HG02884 (cell line): ENCODE results near the gene MXD1.
"Not testable (repeated sequence)": the region's sequence is repeated elsewhere in the genome, so short reads cannot be mapped to it uniquely, and the experiment has no call there.

ENCODE experiments used
- ATAC-seq: cut with Tn5 transposase; IDR thresholded peaks from one replicate; pipeline ENCODE4 v1.9.1; 2021; ENCODE audit warnings: mild to moderate bottlenecking, moderate library complexity; ENCODE audit not compliant: unreplicated experiment

The MXD1 gene

GRCh38 chr2:69950671-69951070, 35.8 kb downstream of the MXD1 start:
- ATAC-seq: not testable (repeated sequence)

GRCh38 chr2:69952336-69953115, 37.6 kb downstream of the MXD1 start:
- ATAC-seq: no peak

- ATAC-seq: no peak
Measured at GRCh38 chr2:69954084-69954483, 39.2 kb downstream of the MXD1 start.

GRCh38 chr2:69955029-69955428, 40.1 kb downstream of the MXD1 start:
- ATAC-seq: no peak

GRCh38 chr2:69956475-69956979, 41.6 kb downstream of the MXD1 start:
- ATAC-seq: no peak

- no peak for ATAC-seq
Measured at GRCh38 chr2:69957965-69958364, 43.1 kb downstream of the MXD1 start.

DNA sequence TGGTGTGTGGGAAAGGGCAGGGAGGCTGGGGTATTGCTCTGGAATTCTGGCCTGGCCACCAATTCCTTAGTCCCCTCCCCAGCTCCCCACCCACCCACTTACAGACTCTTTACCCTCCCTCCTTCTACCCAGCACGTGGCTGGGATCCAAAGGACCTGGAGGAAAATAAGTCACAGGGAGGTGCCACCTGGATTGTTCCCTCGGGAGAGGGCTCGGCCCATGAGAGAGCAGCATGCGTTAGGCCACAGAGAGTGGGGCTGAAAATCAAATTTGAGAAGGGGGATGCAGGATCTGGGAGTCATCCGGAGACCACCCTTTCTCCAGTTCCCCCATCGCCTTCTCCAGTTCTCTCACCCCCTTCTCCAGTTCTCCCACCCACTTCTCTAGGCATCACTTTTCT, 43.6 kb downstream of the MXD1 start:
- no peak for ATAC-seq

GRCh38 chr2:69959425-69959824, 44.5 kb downstream of the MXD1 start:
- ATAC-seq: no peak

GRCh38 chr2:69960821-69961220, 45.9 kb downstream of the MXD1 start:
- no peak for ATAC-seq

DNA sequence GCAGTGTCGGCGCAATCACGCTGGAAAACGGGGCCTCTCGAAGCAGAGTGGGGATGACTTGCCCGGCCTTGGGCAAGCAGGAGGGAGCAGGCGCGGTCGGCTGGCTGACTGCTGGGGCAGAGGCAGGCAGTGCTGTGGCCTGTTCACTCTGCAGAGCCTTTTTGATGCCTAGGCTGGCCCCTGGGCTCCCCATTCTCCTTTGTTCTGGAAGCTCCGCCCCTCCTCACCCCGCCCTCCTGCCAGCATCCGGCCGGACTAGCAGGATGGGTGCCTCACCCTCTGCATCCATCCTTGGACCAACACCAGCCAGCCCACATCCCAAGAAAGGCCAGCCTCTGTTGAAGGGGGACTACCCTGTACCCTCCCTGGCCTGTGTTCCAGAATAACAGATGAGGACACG, 46.6 kb downstream of the MXD1 start, which contains the start of gene ASPRV1:
Gene ASPRV1, minus strand, starts transcription at position 136 of the 400 bp plus-strand sequence. CDS start 195 bp downstream, outside the sequence.
- ATAC-seq: no peak

DNA sequence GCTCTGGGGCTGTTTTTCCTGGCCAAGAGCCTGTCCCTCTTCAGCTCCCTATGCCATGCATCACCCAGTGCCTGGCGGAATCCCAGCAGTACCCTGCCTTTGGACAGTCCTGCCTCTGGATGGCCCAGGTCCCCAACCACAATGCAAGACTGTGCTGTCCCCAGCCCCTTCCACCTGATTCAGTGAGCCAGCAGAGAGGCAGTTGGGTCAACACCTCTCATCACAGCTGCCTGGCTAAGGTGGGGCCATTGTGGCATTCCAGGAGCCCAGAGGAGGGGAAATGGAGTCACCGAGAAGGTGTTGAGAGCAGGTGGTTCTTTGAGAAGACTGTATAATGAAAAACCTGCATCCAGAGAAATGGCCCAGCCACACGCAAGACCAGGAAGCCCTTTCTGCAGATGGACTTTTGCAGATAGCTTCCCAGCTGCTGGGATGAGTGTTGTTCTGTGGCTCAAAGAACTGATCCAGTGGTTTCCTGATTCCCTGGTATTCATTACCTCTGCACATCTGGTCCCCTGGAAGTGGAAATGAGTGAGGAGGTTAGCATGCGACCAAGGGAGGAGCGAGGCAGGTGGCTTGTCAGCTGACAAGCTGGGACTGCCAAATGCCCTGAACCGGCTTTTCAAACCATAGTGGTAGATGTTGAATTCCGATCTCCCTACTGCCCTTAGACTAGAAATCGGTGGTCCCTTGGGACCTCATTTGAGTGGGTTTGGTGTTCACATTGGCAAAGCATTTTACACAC, 48.2 kb downstream of the MXD1 start:
- ATAC-seq: no peak

- no peak for ATAC-seq
Measured at GRCh38 chr2:69964353-69964841, 49.5 kb downstream of the MXD1 start.

DNA sequence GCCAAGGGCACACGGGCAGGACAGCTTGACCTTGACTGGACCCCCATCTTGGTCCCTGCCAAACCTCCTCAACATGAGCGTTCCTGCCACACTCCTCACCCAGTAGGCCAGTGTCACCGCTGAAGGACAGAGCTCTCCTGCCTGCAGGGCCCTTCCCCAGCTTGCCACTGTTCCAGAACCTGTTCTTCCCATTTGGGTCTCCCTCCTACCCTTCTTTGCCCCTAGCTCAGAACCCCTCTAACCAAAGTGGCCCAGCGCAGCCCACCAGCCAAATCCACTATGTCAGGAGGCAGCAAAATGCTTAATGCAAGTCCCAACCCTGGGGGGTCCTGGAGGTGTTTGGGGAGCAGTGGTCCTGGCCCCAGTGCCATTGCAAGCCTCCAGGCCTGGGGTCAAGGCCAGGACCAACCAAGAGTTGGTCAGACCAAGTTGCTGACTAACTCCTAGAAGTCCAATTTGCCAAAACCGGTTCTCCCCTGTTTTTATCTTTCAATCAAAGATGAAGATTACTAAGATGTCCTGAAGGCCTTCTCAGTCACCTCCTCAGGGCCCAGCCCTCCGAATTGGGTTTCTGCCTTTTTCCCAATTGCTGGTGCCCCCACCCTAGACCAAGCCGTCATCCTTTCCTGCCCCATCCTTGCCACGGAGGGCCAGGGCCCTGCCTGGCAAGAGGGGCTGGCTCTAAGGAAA, 51.0 kb downstream of the MXD1 start:
- ATAC-seq: no peak

DNA sequence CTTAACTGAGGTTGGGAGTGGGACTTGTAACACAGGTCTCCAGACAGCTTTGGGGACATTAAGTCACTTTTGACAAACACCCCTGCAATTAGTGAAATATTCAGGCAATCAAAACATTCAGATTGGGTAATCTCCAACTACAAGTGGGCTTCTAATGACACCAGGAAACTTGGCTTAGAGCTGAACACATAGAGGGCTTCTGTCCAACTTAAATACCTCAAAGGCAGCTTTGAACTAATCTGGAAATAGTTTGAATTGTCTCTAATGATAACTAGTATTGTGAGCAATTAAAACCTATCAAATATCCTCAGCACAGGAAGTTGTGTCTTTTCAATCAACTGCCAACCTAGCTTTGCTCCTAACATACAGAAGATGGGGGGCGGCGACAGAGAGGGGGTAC, 51.6 kb downstream of the MXD1 start:
- no peak for ATAC-seq

- no peak for ATAC-seq
Measured at GRCh38 chr2:69968609-69969008, 53.7 kb downstream of the MXD1 start.

- no peak for ATAC-seq
Measured at GRCh38 chr2:69969126-69969983, 54.4 kb downstream of the MXD1 start.

DNA sequence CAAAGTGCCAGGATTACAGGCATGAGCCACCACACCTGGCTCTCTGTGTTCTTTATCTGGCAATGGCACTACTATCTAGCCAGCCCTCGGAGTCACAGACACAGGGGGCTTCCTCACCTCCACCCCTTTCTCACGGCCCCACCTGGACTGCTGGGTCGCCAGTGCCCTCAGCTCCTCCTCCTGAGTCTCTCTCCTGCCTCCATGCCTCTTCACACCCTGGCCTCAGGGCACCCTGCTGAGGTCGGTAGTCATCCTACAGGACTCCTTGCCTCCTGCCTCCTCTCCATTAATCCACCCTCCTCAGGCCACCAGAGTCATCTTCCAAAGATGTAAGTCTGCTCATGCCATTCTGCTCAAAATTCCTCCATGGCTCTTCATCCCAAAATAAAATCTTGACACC, 55.1 kb downstream of the MXD1 start:
- no peak for ATAC-seq

- ATAC-seq: no peak
Measured at GRCh38 chr2:69972822-69973221, 57.9 kb downstream of the MXD1 start.

- no peak for ATAC-seq
Measured at GRCh38 chr2:69973335-69973735, 58.4 kb downstream of the MXD1 start.

DNA sequence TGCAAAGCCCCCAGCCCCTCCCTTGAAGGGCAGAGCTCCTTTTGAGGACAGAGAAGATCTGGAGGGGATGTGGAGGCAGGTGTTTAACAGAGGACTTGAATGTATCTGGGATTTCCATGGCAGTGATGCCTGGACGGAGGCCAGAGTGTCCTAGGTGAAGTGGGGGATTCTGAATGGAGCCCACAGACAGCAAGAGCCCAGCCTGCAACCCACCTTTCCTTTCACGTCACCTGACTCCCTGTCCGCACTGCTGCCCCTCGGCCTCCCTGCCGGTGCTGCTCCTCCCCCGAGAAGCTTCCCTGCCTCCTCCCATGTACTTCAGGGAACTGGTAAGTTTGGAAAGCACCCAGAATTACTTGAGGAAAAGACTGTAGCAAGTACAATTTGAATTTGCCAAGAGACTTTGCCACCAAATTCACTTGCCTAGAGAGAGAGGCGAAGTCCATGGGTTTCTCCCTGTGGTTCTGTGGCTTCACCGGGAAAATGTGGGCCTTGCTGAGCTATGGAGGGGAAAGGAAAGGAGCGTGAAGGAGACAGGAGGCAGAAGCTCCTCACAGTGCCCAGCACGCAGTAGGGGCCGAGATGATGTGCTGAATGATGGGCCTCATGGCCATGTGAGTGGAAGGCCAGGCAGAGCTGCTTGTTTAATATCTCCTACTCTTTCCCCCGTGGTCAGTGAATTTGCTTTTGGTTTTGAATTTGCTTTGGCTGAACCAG, 60.4 kb downstream of the MXD1 start:
- no peak for ATAC-seq
